Pulmonary artery endothelial cell (primary cell): ENCODE results near the gene MRPL2. TPM values are rescaled to one million over a fixed set of nuclear protein-coding genes. Genes with fewer than 3 reads are reported as not detected.

Experiments
- DNase-seq: peaks from one replicate; pipeline ENCODE4 v3.0.0-alpha.2; 2011; ENCODE audit warnings: low read depth, low spot score
- total RNA-seq: library from RNA; depleted of rRNA; stranded (reverse); fragments of >200 nt; gene quantifications from 2 replicates; pipeline ENCODE4 v1.2.3, GENCODE V29; 2014

The MRPL2 gene
- total RNA-seq = 21.8 and 24.3 TPM in 2 replicates

DNA sequence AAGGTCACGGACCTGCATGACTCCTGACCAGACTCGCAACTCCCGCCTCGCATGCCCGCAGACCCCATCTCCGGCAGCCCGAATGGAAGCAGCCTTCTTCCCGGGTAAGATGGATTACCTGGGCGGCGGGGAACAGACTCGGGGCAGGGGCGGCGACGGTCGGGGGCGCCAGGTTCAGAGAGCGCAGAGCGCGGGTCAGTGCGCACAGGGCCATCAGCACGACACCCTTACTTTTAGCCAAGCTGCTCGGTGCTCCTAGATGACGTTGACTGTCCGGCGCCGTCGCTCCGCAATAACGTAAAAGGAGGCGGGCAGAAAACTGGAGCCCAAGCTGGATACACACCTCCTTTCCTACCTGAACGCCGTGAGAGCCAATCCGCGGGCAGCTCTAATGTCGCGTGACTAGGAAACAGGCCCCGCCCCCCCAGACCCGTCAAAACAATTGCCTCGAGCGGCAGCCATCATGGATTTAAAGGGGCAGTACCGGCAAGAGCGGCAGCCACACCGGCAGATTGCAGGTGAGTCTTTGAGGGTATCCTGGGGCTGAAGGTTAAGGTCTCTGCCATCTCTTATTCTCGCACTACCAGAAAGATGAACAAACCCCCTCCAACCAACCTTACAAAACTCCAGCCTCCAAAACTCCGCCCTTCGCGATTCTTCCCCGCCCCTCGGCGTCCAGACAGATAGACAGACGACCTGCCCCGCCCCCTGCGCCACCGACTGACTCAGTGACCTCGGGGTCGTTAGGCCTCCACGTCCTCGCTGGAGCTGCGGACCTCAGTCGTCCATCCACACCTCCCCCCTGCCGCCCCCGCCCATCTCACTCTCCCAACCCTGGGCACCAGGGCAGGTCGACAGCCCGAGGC is at the start of gene MRPL2, which contains the start of gene KLC4:
TSS of gene MRPL2 (minus strand) at position 267 of the 866 bp plus-strand sequence. CDS start at position 214, 53 bp downstream.
TSS of gene KLC4 (plus strand) at position 464 of the 866 bp plus-strand sequence. CDS start 1,705 bp downstream, outside the sequence.
- peak; percentile 95 for DNase-seq

DNA sequence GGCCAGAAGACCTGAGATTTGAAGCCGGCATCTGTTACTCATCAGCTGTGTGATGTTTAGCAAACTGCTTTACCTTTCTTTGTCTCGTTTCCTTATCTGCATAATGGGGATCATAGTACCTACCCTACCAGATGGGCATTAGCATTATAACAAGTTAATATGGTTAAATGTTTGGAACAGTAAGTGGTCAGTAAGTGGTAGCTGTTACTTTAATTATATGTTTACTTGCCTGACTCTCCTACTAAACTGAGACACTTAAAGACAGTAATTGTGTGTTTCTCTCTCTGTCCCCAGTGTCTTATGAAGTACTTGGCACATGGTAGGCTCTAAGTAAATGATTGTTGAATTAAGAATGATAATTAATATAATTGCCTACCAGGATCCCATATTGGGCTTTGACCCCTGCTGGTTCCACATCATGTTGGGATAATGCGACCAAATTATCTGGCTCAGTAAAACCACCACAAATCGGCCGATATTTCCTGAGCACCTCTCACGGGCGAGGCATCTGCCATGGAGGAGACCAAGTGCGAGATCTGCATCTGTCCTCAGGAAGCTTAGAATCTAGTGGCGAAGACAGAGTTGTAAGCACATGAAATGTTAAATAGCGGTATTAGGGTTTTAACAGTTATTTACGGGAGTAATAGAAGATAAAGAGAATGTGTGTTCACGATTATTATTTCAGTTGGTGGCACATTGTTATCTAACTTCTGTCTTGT is 48.3 kb upstream of the MRPL2 start:
- DNase-seq = no peak

GRCh38 chr6:43105538-43106222 is 46.4 kb upstream of the MRPL2 start:
- DNase-seq = no peak

DNA sequence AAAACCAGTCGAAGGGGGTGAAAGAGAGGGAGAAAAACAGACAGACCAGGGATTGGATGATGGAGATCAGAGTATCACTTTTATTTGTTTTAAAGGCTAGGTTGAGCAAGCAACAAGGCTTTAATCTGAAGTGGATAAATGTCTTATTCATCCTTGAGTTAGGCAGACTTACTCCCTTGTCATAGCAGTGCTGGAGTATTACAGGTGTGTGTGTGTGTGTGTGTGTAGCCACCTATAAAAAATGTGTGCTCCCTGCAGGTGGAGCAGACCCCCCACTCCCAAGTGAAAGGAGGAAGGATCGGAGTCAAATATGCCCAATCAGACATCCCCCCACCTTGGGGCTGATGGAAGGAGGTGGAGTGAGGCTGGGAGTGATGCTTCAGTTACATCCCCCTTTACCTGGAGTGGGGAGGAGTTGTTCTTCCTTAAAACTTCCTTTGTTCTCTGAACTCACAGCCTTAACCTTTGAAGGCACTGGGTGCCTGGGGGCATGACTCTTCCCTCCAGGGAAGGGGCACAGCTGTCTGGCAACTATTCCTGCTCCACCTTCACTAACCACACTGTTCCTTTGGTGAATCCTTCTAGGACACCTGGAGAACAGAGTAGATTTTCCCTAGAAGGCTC is 44.1 kb upstream of the MRPL2 start:
- no peak for DNase-seq

GRCh38 chr6:43101497-43101896 is 42.3 kb upstream of the MRPL2 start:
- no peak for DNase-seq

- no peak for DNase-seq
These were observed 38.3 kb upstream of the MRPL2 start for GRCh38 chr6:43097502-43097901.

GRCh38 chr6:43097098-43097489 is 37.9 kb upstream of the MRPL2 start:
- DNase-seq = no peak

DNA sequence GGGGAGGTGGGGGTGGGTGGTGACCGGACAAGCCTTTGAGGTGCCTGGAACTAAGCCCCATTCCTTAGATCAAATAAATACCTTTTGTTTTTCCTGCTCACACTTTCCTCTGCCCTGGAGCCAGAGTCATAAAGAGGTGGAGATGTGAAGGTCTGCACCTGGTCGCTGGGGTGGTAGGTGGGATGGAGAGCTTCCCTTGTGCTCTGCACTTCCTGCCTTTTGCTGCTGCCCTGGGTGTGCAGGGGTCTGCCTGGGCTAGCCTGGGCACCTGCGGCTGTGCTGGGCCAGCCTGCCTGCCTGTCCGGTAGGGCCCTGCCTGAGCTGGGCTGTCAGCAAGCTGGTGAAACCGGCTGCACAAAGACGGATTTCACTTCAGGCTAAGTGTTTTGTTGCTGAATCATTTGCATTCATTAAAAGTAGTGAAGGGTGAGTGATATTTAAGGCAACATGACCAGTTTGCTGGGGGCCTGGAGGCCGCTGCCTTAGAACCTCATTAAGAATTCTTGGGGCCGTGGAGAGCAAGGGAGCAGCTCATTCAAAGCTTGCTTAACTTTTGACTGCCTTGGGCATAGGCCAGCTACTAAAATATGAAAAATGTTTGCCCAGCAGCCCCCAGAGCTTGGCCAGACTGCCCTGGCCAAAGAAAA is 37.3 kb upstream of the MRPL2 start:
- no peak for DNase-seq

- DNase-seq = no peak
These were observed 36.7 kb upstream of the MRPL2 start for GRCh38 chr6:43095939-43096338.

DNA sequence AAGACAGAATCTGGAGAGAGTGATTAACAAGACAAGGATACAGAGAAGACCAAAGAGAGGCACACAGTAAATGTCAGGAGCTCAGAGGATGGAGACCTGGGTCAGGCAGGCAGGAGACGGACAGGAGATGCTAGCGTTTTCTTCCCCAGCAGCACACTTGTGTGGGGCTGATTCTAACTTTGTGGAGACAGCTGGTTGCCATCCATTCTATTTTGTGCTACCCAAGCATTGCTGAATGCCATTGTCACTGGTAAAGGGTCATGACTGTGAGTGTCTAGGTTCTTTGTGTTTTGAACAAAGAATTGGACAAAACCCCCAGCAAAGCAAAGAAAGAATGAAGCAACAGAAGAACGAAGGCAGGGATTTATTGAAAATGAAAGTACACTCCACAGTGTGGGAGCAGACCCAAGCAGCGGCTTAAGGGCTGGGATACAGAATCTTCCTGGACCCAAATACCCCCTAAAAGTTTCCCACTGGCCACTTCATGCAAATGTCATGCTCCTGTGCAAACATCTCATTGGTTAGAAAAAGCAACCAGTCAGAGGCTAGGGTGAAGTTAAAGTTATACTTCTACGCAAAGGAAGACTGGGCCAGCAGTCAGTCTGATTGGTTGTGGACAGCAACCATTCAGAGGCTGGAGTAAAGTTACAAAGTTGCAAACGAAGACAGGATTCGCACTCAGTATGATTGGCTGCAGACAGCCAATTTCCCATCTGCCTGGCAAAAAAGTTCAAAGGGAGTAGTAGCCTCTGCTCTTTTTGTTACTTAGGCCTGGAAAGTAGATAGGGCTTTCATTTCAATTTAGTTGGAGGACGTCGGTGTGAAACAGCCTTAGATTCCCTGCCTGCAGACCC is 34.4 kb upstream of the MRPL2 start:
- DNase-seq = no peak

GRCh38 chr6:43092635-43093034 is 33.4 kb upstream of the MRPL2 start:
- no peak for DNase-seq

GRCh38 chr6:43091436-43091991 is 32.3 kb upstream of the MRPL2 start:
- DNase-seq = no peak

DNA sequence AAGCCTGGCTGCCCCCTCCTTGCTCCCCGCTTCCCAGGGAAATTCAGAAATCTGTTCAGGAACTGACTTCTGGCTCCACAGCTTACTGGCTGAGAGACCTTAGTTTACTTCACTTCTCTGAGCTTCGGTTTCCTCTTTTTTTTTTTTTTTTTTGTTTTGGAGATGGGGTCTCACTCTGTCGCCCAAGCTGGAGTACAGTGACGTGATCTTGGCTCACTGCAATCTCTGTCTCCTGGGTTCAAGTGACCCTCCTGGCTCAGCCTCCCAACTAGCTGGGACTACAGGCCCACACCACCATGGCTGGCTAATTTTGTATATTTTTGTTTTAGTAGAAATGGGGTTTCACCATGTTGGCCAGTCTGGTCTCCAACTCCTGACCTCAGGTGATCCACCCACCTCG is 31.8 kb upstream of the MRPL2 start:
- DNase-seq = no peak

DNA sequence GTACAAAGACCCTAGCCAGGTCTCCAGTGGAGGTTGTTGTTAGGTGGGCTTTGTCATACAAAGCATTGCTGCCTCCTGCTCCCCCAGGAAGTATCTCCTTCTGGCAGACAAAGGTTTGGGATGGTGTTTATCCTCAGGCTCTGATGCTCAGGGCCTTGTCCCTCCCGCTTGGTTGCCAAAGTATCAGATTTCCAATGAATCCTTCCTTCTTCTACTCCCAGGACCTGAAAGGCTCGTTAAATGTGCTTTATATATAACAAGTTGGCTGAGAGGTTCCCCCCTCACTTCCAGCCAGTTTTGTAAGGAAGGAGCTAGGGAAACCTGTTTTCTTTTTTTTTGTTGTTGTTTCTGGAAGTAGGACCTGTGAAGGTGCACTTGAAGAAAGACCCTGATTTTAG is 31.3 kb upstream of the MRPL2 start:
- no peak for DNase-seq

- no peak for DNase-seq
These were observed 30.8 kb upstream of the MRPL2 start for GRCh38 chr6:43089874-43090558.

GRCh38 chr6:43089467-43089866 is 30.2 kb upstream of the MRPL2 start:
- DNase-seq = no peak

DNA sequence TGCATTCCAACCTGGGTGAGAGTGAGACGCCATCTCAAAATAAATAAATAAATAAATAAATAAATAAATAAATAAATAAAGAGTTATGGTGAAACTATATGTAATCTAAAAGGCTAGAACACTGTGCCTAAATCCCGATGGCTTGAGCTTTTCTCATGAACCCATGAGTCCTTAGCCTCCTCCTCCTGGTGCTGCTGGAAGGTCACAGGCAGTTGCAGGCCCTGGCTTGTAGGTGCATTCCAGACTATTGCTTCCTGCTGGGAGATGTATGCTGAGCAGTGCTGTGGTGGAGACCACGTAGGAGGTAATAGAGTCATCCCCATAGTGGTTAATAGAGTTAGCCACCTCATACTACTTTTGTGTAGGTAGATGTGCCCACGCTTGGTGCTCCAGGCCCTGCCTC is 29.4 kb upstream of the MRPL2 start:
- DNase-seq = no peak

DNA sequence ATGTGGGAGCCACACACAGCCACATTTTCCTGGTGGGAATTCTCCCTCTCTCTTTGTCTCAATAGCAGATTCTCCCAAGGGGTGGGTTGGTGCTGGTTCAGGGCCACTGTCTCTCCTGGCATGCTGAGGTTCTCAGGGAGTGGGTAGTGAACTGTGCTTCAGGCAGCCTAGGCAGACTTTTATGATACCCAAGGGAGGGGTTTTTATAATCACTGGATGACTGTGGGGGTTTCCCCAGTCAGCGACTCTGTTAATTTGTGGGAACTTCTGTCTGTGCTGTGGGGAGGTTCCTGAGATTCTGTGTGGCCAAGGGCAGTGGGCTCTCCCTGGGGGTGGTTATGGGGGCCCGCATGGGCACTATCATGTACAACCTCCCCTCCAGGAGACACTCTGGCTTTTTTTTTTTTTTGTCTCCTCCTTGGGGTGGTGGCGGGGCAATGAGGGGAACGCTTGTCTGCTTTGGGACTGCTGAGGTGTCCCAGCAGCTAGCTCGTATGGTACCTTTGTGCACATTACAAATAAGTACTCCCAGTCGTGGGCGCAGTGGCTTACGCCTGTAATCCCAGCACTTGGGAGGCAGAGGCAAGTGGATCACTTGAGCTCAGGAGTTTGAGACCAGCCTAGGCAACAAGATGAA is 26.9 kb upstream of the MRPL2 start:
- no peak for DNase-seq
